GM19238 (cell line): ENCODE data around the gene KMT2C.
"Not testable (repeated sequence)": the region's sequence is repeated elsewhere in the genome, so short reads cannot be mapped to it uniquely, and the experiment has no call there.

Experiments used
- DNase-seq: peaks from one replicate; pipeline ENCODE4 v3.0.0; 2011; ENCODE audit warnings: low spot score; ENCODE audit not compliant: insufficient read length

KMT2C gene

DNA sequence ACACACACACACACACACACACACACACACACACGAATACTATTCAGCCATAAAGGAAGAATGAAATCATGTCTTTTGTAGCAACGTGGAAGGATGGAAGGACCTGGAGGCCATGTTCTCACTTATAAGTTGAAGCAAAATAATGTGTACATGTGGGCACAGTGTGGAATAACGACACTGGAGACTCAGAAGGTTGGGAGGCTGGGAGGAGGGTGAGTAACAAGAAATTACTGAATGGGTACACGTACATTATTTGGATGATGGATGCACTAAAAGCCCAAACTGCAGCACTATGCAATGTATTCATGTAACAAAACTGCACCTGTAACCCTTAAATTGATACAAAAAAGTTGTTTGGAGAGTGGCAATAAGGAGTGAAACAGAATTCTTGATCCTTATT is 32.1 kb downstream of the KMT2C start:
- DNase-seq, result no peak

- no peak for DNase-seq
Measured at GRCh38 chr7:152402384-152403250, 33.2 kb downstream of the KMT2C start.

DNA sequence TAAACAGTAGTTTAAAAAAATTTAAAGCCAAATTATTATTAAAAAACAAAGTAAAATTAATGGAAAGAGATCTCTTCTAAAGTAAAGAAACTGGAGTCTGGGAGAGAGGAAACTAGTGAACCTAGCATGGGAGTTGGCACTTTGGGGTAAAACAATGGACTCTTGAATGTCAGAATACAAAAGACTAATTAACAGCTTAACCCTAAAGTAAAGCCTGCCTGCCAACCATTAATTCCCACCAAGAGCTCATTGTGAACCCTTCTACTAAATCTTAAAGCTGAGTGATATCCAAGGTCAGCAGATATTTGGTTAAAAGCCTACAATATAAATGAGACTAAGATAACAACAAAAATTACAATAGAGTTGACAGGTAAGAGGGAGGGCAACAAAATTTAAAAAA is 36.5 kb downstream of the KMT2C start:
- DNase-seq, result no peak

DNA sequence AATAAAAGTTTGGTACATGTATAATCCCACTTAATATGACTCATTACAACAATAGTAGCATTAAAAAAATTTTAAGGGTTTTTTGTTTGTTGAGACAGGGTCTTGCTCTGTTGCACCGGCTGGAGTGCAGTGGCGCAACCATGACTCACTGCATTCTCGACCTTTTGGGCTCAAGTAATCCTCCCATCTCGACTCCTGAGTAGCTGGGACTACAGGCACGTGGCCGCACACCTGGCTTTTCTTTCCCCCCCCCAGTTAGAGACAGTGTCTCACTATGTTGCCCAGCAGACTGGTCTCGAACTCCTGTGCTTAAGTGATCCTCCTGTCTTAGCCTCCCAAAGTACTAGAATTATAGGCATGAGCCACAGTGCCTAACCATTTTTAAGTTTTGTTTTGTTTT is 40.7 kb downstream of the KMT2C start:
- no peak for DNase-seq

DNA sequence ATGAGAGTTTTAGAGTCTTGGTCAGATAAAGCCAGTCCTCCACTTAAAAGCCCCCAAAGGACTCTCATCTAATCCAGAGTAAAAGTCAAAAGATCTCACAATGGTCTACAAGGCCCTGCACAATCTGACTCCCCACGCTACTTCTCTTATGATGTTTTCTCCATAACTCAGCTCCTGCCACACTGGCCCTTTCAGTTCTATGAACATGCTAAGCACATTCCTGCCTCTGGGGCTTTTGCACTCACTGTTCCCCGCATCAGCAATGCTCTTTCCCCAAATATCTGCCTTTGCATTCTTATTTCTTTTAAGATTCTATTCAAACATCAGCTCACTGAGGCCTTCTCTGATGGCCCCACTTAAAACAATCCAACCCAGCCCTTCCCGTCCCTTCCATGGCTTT is 41.6 kb downstream of the KMT2C start:
- DNase-seq, result not testable (repeated sequence)

DNA sequence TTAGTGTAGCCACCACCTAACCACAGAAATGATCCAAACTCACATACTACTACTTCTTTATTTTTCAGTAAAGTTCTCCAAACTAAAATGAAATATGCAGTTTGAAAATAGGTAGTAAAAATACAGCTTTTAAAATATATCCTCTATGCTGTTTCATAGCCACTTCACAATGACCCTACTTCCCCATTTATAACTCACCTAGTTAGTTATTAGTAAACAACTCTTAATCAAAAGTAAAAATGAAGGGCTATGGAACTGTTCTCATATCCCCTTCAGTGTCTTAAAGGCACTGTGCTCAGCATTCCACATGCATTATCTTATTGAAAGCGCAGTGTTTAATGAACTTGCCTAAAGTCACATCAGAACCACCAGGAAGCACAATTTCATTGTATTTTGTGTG is 43.5 kb downstream of the KMT2C start:
- no peak for DNase-seq

- not testable (repeated sequence) for DNase-seq
Measured at GRCh38 chr7:152386136-152386764, 49.6 kb downstream of the KMT2C start.

- DNase-seq, result not testable (repeated sequence)
Measured at GRCh38 chr7:152384235-152385200, 51.3 kb downstream of the KMT2C start.

GRCh38 chr7:152383341-152384234 is 52.2 kb downstream of the KMT2C start:
- DNase-seq, result no peak

GRCh38 chr7:152382244-152382643 is 53.6 kb downstream of the KMT2C start:
- no peak for DNase-seq

GRCh38 chr7:152380931-152381578 is 54.7 kb downstream of the KMT2C start:
- not testable (repeated sequence) for DNase-seq

DNA sequence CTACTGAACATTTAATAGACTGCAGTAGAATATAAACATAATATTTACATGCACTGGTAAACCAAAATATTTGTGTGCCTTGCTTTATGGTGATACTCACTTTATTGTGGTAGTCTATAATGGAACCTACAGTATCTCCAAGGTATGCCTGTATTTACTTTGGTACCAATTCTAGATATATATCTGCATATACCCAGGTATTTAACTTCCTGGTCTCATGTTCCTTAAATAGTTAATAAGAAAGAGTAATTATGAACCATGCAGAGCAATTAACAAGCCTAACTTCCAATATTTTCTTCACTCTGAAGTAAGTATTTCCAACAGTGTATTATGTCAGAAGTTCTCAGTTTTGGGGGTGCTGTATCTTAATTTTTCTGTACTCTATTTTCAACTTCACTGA is 57.3 kb downstream of the KMT2C start:
- DNase-seq, result not testable (repeated sequence)

- not testable (repeated sequence) for DNase-seq
Measured at GRCh38 chr7:152376716-152377484, 58.9 kb downstream of the KMT2C start.

DNA sequence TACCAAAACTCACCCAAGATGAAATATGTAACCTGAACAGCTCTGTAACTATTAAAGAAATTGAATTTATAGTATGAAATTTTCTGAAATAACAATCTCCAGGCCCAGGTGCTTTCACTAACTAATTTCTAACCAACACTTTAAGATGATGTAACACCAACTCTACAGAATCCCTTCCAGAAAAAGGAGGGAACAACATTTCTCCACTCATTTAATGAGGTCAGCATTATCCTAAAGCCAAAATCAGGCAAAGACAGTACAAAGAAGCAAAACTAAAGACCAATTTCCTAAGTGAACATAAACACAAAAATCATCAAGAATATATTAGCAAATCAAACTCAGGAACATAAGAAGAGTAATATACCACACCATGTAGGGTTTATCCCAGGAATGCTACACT is 65.5 kb downstream of the KMT2C start:
- no peak for DNase-seq

DNA sequence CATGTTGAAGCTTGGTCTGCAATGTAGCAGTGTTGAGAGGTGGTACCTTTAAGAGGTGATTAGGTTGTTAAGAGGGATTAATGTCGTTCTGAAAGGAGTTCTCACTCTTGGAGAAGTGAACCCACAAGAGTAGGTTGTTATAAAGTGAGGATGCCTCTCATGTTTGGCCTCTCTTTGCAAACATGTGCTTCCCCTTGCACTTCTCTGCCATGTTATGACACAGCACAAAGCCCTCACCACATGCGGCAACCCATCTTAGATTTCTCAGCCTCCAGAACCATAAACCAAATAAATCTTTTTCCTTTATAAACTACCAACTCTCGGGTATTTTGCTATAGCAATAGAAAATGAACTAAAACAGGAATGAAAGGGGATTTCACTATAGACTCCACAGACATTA is 66.3 kb downstream of the KMT2C start:
- DNase-seq, result no peak

GRCh38 chr7:152367170-152367569 is 68.6 kb downstream of the KMT2C start:
- DNase-seq, result no peak

GRCh38 chr7:152366662-152367061 is 69.1 kb downstream of the KMT2C start:
- DNase-seq, result no peak

- DNase-seq, result no peak
Measured at GRCh38 chr7:152365982-152366603, 69.7 kb downstream of the KMT2C start.

GRCh38 chr7:152363798-152364197 is 72.0 kb downstream of the KMT2C start:
- DNase-seq, result no peak
